ENCODE results near the gene PLK5.
"Not testable (repeated sequence)": the region's sequence is repeated elsewhere in the genome, so short reads cannot be mapped to it uniquely, and the experiment has no call there.

The PLK5 gene

GRCh38 chr19:1526979-1527649 lies 3.2 kb downstream of the PLK5 start:
- DNase-seq = no peak

DNA sequence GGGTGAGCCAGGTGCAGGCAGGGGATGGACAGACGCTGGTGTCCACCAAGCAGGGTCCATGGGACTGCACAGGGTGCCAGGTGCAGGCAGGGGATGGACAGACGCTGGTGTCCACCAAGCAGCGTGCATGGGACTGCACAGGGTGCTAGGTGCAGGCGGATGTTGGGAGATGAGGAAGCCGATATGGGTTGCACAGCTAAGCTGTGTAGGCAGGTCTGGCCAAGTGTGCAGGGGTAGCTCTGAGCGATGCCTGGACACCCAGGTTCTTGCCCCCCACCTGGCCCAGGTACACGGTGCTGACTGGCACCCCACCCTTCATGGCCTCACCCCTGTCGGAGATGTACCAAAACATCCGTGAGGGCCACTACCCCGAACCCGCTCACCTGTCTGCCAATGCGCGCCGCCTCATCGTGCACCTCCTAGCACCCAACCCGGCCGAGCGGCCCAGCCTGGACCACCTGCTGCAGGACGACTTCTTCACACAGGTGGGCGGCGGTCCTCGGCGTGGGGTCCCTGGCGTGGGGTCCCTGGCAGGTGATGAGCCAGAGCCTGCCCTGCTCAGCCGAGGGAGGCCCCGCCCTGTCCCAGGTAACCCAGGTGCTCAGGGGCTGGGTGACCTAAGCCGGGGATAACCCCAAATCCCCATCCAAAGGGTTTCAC lies 3.9 kb downstream of the PLK5 start:
- no peak for DNase-seq

GRCh38 chr19:1528596-1529429 lies 4.9 kb downstream of the PLK5 start:
- DNase-seq = no peak

GRCh38 chr19:1529430-1529816 lies 5.5 kb downstream of the PLK5 start:
- DNase-seq = no peak

GRCh38 chr19:1530856-1531255 lies 7.0 kb downstream of the PLK5 start:
- DNase-seq = not testable (repeated sequence)

- no peak for DNase-seq
Observed at GRCh38 chr19:1531587-1531986, 7.7 kb downstream of the PLK5 start.

DNA sequence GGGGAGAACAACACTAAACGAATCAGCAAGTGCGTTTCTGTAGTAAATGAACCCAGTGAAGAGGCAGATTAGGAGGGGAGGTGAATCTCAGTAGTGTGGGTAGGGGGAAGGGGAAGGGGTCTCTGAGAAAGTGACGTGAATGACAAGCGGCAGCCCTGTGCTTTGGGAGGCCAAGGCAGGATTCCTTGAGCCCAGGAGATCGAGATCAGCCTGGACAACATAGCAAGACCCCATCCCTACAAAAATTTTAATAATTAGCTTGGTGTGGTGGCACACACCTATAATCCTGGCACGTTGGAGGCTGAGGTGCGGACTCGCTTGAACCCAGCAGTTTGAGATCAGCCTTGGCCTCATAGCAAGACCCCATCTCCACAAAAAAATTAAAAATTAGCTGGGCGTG lies 8.1 kb downstream of the PLK5 start:
- no peak for DNase-seq

GRCh38 chr19:1533510-1534150 lies 9.8 kb downstream of the PLK5 start:
- no peak for DNase-seq

GRCh38 chr19:1534972-1535371 lies 11.1 kb downstream of the PLK5 start:
- no peak for DNase-seq

DNA sequence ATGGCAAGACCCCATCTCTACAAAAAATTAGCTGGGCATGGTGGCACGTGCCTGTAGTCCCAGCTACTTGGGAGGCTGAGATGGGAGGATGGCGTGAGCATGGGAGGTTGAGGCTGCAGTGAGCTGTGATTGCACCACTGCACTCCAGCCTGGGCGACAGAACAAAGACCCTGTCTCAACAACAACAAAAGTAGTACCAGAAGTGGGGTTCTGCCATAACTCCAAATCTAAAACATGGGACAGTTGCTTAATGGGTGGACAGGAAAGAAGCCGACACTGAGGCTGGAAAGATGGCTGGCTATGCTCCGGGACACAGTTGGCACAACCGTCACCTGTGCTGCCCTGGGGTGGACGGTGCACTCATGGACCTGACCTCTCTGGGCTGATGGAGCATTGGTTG lies 11.8 kb downstream of the PLK5 start:
- DNase-seq = not testable (repeated sequence)

DNA sequence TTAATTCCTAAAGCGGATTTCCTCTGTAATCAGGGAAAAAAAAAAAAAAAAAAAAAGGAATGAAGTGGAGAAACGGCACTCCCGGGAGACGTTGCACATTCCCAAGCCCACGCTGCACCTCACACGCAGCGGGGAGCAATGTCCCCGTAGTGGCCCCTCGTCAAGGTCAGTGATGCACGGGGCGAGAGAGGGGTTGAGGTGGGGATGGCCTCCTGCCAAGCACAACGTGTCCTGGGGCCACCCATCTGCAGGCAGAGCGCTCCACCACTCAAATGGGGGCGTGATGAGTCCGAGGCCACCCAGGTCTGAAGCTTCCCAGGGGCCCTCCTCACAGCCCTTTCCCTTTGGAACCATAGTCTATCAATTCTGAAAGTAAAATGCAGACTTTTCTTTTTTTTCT lies 15.1 kb downstream of the PLK5 start:
- no peak for DNase-seq

GRCh38 chr19:1539749-1540148 lies 15.9 kb downstream of the PLK5 start:
- DNase-seq = not testable (repeated sequence)

GRCh38 chr19:1540365-1540925 lies 16.6 kb downstream of the PLK5 start:
- no peak for DNase-seq

DNA sequence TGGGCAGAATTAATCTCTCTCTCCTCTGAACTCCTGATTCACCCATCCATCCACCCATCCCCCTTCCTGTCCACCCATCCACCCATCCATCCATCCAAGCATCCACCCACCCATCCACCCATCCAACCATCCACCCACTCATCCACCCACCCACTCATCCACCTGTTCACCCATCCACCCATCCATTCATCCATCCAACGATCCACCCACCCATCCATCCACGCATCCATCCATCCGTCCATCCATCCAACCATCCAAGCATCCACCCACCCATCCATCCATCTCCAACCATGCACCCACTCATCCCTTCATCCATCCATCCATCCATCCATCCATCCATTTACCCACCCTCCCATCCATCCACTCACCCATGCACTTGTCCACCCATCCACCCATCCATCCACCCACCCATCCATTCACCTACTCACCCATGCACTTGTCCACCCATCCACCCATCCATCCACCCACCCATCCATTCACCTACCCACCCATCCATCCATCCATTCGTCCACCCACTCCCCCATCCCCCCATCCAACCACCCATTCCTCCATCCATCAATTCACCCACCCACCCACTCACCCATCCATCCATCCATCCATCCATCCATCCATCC lies 25.6 kb downstream of the PLK5 start:
- DNase-seq = no peak

GRCh38 chr19:1551068-1552040 lies 27.5 kb downstream of the PLK5 start:
- no peak for DNase-seq

DNA sequence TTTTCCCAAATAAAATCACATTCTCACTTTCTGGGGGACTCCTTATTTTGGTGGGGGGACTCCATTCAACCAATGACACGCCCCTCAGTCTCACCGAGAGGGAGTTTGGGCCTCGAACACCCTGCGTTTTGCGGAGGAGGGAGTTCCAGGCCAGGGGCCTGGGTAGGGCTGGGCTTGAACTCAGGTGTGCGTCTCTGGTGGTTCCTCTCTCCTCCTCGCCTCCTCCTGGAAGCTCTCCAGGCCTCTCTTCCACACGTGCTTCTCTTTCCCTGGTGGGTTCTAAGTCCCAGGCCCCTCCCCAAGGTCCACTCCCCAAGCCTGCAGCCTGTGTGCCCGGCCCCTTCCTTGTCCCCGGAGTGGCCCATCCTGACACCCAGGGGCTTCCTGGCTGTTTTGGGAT lies 29.5 kb downstream of the PLK5 start:
- DNase-seq = no peak

- no peak for DNase-seq
Observed at GRCh38 chr19:1554968-1555367, 31.1 kb downstream of the PLK5 start.

- no peak for DNase-seq
Observed at GRCh38 chr19:1555487-1556389, 31.9 kb downstream of the PLK5 start.

DNA sequence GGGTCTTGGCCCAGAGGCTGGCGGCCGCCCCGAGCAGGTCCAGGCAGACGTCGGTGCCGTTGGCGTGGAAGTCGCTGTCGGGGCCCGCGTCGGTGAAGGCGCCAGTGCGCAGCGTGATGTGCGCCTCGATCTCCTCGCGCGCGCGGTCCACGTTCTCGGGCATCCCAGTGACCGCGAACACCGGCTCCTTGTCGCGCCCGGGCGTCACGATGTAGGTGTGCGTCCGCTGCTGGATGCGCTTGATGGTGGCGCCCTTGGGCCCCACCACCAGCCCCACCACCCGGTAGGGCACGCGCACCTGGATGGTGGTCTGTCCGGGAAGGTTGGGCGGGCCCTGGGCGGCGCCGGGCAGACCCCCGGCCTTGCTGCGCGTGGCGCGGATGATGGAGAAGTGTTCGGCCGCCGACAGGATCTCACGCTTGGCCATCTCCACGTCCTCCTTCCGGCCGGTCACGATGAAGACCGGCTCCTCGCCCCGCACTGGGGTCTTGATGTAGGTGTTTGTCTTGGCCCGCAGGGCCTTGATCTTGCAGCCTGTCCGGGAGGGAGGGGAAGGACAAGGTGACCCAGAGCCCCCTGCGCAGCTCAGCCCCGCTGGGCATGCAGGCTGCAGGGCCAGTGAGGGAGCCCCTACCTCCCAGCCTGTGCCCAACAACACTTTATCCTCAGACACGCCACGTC lies 32.7 kb downstream of the PLK5 start:
- DNase-seq = no peak

DNA sequence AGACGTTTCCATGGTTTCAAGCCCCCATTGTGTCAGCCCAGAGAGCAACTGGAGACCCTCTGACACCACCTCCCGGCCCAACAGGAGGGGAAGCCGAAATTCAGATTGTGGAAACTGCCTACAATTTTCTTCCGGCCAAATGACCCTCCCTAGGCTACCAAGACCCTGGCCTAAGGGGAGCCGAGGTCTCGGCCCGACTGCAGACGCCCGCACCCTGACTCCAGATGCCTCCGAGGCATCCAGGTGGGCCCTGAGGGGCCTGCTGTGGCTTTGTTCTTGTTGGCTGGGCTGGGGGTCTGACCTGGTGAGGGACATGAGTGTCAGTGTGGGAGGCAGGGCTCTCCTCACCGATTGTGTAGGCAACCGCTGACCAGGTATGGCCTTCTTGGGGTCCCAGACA lies 34.7 kb downstream of the PLK5 start:
- no peak for DNase-seq
